Astrocyte of the spinal cord (primary cell): ENCODE data around the gene HEATR5B.

ENCODE experiments used
- DNase-seq: peaks from one replicate; pipeline ENCODE4 v3.0.0; 2011; ENCODE audit warnings: low read depth, low spot score
- H3K4me3 ChIP-seq: 2 replicates; pipeline ENCODE4 v1.5.1; 2011; ENCODE audit warnings: low read depth, mild to moderate bottlenecking, low read length, moderate library complexity
- in situ Hi-C: cut with HindIII; loops from 2 replicates; pipeline ENCODE4 v1.10.0; 2017; ENCODE audit warnings: low sequenced_read_pairs
- TF ChIP-seq, protein P1 (sequence below): IDR thresholded peaks from 2 replicates; pipeline ENCODE4 v1.5.1; 2012; ENCODE audit warnings: low read depth, mild to moderate bottlenecking, low read length, inconsistent platforms

HEATR5B gene

DNA sequence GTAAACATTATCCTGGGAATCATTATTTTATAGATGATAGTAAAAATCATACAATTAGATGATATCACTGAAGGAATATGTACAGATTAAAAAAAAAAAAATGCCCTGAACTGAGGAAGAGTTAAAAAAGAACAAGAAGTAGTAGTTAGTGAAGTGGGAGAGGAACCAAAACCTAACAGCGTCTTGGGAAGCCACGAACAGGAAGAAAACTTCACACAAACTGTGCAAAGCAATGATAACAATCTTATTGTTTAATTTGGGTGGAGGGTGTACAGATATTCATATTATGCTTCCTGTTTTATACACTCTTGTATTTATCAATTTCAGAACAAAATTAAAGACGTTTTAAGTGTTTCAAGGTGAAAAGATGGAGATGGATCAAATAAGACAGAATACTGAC is 3.5 kb downstream of the HEATR5B start:
- DNase-seq = no peak
- in situ Hi-C loops = no loop called here
- TF ChIP-seq, protein P1, sequence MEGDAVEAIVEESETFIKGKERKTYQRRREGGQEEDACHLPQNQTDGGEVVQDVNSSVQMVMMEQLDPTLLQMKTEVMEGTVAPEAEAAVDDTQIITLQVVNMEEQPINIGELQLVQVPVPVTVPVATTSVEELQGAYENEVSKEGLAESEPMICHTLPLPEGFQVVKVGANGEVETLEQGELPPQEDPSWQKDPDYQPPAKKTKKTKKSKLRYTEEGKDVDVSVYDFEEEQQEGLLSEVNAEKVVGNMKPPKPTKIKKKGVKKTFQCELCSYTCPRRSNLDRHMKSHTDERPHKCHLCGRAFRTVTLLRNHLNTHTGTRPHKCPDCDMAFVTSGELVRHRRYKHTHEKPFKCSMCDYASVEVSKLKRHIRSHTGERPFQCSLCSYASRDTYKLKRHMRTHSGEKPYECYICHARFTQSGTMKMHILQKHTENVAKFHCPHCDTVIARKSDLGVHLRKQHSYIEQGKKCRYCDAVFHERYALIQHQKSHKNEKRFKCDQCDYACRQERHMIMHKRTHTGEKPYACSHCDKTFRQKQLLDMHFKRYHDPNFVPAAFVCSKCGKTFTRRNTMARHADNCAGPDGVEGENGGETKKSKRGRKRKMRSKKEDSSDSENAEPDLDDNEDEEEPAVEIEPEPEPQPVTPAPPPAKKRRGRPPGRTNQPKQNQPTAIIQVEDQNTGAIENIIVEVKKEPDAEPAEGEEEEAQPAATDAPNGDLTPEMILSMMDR = no peak
- H3K4me3 ChIP-seq = no peak overlapping the region

DNA sequence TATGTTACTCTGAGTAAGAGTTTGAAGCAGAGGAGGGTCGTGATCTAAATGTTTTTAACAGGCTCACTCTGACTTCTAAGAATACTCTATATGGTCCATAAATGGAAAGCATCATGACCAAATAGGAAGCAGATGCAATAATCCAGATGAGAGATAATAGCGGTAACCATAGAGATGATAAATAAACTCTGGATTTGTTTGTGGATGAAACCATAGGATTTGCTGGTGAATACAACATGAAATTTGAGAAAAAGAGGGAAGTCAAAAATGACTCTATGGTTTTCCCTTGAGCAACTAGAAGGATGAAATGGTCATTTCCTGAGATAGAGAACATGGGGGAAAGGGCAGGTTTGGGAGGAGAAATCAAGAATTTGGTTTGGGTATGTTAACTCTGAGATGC is 3.9 kb downstream of the HEATR5B start:
- TF ChIP-seq, protein P1 = no peak
- no peak overlapping the region for H3K4me3 ChIP-seq
- no peak for DNase-seq
- in situ Hi-C loops = no loop called here

DNA sequence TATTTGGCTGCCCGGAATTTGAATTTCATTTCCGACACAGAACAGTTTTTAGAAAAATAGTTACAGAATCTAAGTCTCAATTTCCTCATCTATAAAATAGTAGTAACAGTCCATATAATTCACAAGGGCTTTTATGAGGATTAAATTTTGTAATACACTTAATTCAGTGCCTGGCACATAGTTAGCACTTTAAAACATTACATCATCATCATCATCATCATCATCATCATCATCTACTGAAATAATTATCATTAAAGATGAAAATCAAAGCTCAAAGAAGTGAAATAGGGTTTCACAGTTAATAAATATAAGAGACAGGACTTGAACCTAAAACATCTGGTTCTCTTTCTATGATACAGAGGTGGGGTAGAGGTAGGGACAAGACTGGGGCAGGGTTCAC is 13.2 kb downstream of the HEATR5B start:
- TF ChIP-seq, protein P1 = no peak
- no peak overlapping the region for H3K4me3 ChIP-seq
- no peak for DNase-seq
- in situ Hi-C loops = no loop called here

DNA sequence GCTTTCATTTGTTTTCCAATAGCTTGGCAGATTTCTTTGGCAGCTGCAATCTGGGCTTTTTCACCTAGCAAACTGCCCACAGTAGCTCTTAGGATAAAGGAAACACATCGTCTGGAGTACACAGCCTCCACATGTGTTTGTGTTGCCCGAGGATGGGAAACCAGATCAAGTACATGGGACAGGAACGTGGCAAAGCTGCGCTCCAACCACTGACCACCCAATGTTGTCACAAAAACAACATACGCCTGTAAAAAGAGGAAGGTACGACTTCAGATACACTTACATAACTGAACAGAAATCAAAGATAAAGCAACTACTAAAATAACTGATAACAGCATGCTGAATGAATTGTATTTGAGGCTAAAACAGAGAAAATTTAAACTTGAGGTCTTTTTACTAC is 15.5 kb downstream of the HEATR5B start:
- DNase-seq = no peak
- H3K4me3 ChIP-seq = no peak overlapping the region
- TF ChIP-seq, protein P1 = no peak
- in situ Hi-C loops = no loop called here

DNA sequence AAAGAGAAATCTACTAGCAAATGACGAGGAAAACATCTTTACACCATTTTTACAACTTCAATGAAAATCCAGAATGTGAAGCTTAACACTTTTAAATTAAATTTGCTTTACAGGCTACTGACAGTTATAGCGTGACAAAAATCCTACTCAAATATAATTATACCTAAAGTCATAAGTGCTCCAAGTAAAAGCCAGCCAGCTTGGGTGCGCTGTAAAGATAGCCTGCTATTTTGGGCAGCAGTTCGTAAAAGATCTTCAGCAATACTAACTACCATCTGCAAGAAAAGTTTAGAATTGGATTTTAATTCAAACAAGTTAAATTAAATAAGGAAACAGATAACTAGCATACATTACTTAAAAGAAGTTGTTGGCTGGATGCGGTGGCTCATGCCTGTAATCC is 22.4 kb downstream of the HEATR5B start:
- H3K4me3 ChIP-seq = no peak overlapping the region
- no peak for DNase-seq
- in situ Hi-C loops = no loop called here
- TF ChIP-seq, protein P1 = no peak

DNA sequence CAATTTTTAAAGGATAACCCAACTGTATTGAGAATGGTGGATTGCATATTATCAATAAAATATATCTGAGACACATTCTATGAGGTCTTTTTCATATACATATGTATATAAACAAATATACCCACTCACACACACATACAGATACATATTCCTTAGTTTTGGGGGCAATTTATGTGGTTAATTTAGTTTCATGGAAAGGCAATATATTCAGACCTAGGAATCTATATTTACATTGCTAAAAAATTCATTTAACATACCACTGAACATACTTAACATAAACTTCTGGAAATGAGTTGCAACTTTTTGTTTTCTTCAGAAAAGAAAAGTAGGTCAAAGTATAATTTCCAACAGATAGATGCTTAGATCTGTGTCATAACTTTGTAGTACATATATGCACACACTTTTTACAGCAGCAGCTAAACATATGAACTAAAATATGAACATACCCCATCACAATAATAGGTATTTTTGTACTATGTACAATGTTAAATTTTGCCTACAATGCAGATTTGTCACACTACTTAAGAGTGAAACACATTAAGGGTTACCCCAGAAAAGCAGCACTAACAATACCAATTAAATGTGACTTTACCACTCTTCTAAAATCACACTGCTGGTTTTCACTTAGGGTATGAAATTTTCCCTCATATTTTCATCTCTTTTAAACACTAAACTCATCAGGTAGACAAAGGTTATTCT is 23.0 kb downstream of the HEATR5B start:
- H3K4me3 ChIP-seq = no peak overlapping the region
- TF ChIP-seq, protein P1 = no peak
- no peak for DNase-seq
- in situ Hi-C loops = no loop called here
